Pancreas (tissue), 10 donors: ENCODE results near the gene FAM162B. TPM values are rescaled to one million over a fixed set of nuclear protein-coding genes. Genes with fewer than 3 reads are reported as not detected.

ENCODE experiments used
- ATAC-seq, 4 donors: fragments of 200-7000 bp; cut with Tn5 transposase; one replicate each; pipeline versions ENCODE4 v1.8.0 to v1.9.1; 2020; ENCODE audit warnings: mild to moderate bottlenecking in 4 of 4, moderate library complexity in 4 of 4
- DNase-seq, 6 donors: peaks; one replicate each; pipeline ENCODE4 v3.0.0-alpha.2; 2020
- FAIRE-seq: peaks from 2 replicates; lab custom pipeline; 2012; peaks lifted over from hg19 to GRCh38; lab: Jason Lieb, UNC
- H3K27ac ChIP-seq, 4 donors: fragments of 200-600 bp; sonication (generic); 1 replicate in 3 of 4; 2 replicates in 1 of 4; pipeline versions ENCODE4 v1.5.0 to v1.8.0; 2020
- H3K27me3 ChIP-seq, 4 donors: fragments of 200-600 bp; one replicate each; pipeline ENCODE4 v1.8.0; 2021
- H3K36me3 ChIP-seq, 3 donors: fragments of 200-600 bp; sonication (generic) in 1 of 3; one replicate each; pipeline versions ENCODE4 v1.5.0 to v1.8.0; 2020 to 2021
- H3K4me1 ChIP-seq, 3 donors: fragments of 200-600 bp; one replicate each; pipeline ENCODE4 v1.8.0; 2021
- H3K4me3 ChIP-seq, 4 donors: fragments of 200-600 bp; sonication (generic) in 2 of 4; one replicate each; pipeline versions ENCODE4 v1.5.0 to v1.8.0; 2020 to 2021
- H3K9me3 ChIP-seq, 4 donors: fragments of 200-600 bp; one replicate each; pipeline ENCODE4 v1.8.0; 2021
- CTCF ChIP-seq, 4 donors: fragments of 200-600 bp; sonication (generic) in 3 of 4; IDR thresholded peaks; one replicate each; pipeline versions ENCODE4 v1.5.0 to v1.8.0; 2021; ENCODE audit warnings: antibody characterized with exemption in 4 of 4
- WGBS, 2 donors: extraction: QIAGEN DNeasy Blood & Tissue Kit; methylation state at CpG; one replicate each; pipeline ENCODE4 v1.1.7; 2013; 5-methylcytosine and 5-hydroxymethylcytosine counted together
- intact Hi-C, 3 donors: fragments of 100-400 bp; cut with DNase I; formaldehyde crosslinking; loops; one replicate each; pipeline versions ENCODE4 v1.11.1 to v1.14.2; 2022
- polyA plus RNA-seq, 2 donors: library from polyadenylated mRNA; stranded (reverse); fragments of 200-250 nt; gene quantifications; one replicate each; pipeline ENCODE4 v1.2.3, GENCODE V29; 2013
- total RNA-seq, 6 donors: library from RNA; stranded (reverse); fragmentation: NEBNext Ultra II Directional in 4 of 6; extraction: Animal tissue kit (Norgen Biotek cat#: 25700) in 4 of 6; gene quantifications; one replicate each; pipeline versions ENCODE4 v1.2.1 to v1.2.4, GENCODE V29; 2021 to 2023
- donor health status: healthy with polysubstance abuse.
- donor health status: DM: no; HTN: no; CAD: no; lungs with moderate emphysema.
- donor health status: DM: no; HTN: no; CAD: no.
- donor health status: control.
- donor health status: control.
- donor health status: Bipolar disorder and iron deficiency.
- donor health status: DM: yes; HTN: yes; CAD: no.
- donor health status: DM: no; HTN: no; CAD: no.
- donor health status: DM: no; HTN: no; CAD: no.
- donor health status: DM: yes; HTN: yes; CAD: no.

Gene FAM162B
- total and polyA plus RNA-seq, 8 donors = 0.19 to 2.1 (median 0.54) TPM

- no peak for FAIRE-seq
- intact Hi-C loops = no loop called here
Measured at GRCh38 chr6:116737004-116737403, 28.5 kb downstream of the FAM162B start.

GRCh38 chr6:116730513-116730912 is 35.0 kb downstream of the FAM162B start:
- Histone ChIP-seq H3K9me3 (no peaks in the 10 kb centered on the region), H3K4me3 (no peak overlapping the region), H3K4me1 (no peaks in the 10 kb centered on the region), H3K27me3 (no peaks in the 10 kb centered on the region), H3K27ac (no peak overlapping the region), H3K36me3 (no peaks in the 10 kb centered on the region)
- ATAC-seq (no peak), DNase-seq (no peak), FAIRE-seq (no peak)
- intact Hi-C loops = no loop called here
- no peak for TF ChIP-seq CTCF (IDR thresholded peaks at IDR 0.05)

More at GRCh38 chr6:116737004-116737403, 28.5 kb downstream of the FAM162B start:
- TF ChIP-seq CTCF (IDR thresholded peaks at IDR 0.05) = no peak
- Histone ChIP-seq H3K9me3 (no peaks in the 10 kb centered on the region), H3K27ac (no peak overlapping the region), H3K27me3 (no peaks in the 10 kb centered on the region), H3K4me3 (no peak overlapping the region), H3K36me3 (no peaks in the 10 kb centered on the region), H3K4me1 (no peaks in the 10 kb centered on the region)
- 91 to 97% methylated on average over 3 of the region's 3 CpGs for WGBS, 2 donors
- no peak for ATAC-seq
- no peak for DNase-seq

- Histone ChIP-seq H3K9me3 (no peaks in the 10 kb centered on the region), H3K4me1 (no peaks in the 10 kb centered on the region), H3K4me3 (no peak overlapping the region), H3K27me3 (no peaks in the 10 kb centered on the region), H3K27ac (no peak overlapping the region), H3K36me3 (peaks cover 0 to 7% (median 0%) of the 10 kb centered on the region in 3 donors)
- intact Hi-C loops = no loop called here
- no peak for DNase-seq
- ATAC-seq = no peak
- no peak for TF ChIP-seq CTCF (IDR thresholded peaks at IDR 0.05)
- FAIRE-seq = no peak
Measured at GRCh38 chr6:116726947-116727346, 38.6 kb downstream of the FAM162B start.

GRCh38 chr6:116714761-116715160 is 50.8 kb downstream of the FAM162B start:
- no peak for FAIRE-seq
- Histone ChIP-seq H3K4me3 (no peak overlapping the region), H3K9me3 (no peaks in the 10 kb centered on the region), H3K4me1 (no peaks in the 10 kb centered on the region), H3K27me3 (no peaks in the 10 kb centered on the region), H3K36me3 (peaks cover 0 to 6% (median 0%) of the 10 kb centered on the region in 3 donors), H3K27ac (no peak overlapping the region)
- intact Hi-C loops = no loop called here
- WGBS, 2 donors = 96 to 100% methylated on average over 2 of the region's 2 CpGs
- TF ChIP-seq CTCF (IDR thresholded peaks at IDR 0.05) = no peak
- ATAC-seq = no peak
- no peak for DNase-seq

GRCh38 chr6:116714296-116714695 is 51.2 kb downstream of the FAM162B start:
- WGBS, 2 donors = 95 to 96% methylated on average over 1 of the region's 1 CpG
- Histone ChIP-seq H3K36me3 (peaks cover 0 to 6% (median under 1%) of the 10 kb centered on the region in 3 donors), H3K27me3 (no peaks in the 10 kb centered on the region), H3K27ac (no peak overlapping the region), H3K9me3 (no peaks in the 10 kb centered on the region), H3K4me3 (no peak overlapping the region), H3K4me1 (no peaks in the 10 kb centered on the region)
- ATAC-seq (no peak), FAIRE-seq (no peak), DNase-seq (no peak)
- intact Hi-C loops = no loop called here
- no peak for TF ChIP-seq CTCF (IDR thresholded peaks at IDR 0.05)
